Endothelial cell of umbilical vein (primary cell): ENCODE results near the gene RAP1GAP2. TPM values are rescaled to one million over a fixed set of nuclear protein-coding genes. Genes with fewer than 3 reads are reported as not detected.

Experiments used
- BruUV-seq: library from RNA; stranded (reverse); fragments of 400-500 nt; replicated peaks from 2 replicates; lab custom pipeline; 2021; lab: Mats Ljungman, UMichigan
- CTCF ChIA-PET: fragments of 300-600, 350-600 bp; sonication (Branson Sonifier 250); formaldehyde crosslinking; loops from one replicate; lab custom pipeline; 2021; ENCODE audit warnings: antibody characterized with exemption, inconsistent platforms; lab: Charles Lee
- POLR2A ChIA-PET: fragments of 300-600, 350-600 bp; sonication (Branson Sonifier 250); formaldehyde crosslinking; loops from one replicate; lab custom pipeline; 2021; ENCODE audit warnings: antibody characterized with exemption, inconsistent platforms; lab: Charles Lee
- DNase-seq: peaks from one replicate; pipeline ENCODE4 v3.0.0-alpha.2; 2011; ENCODE audit warnings: low read depth, low spot score
- FAIRE-seq: peaks from 2 replicates; lab custom pipeline; 2011; peaks lifted over from hg19 to GRCh38; lab: Jason Lieb, UNC
- H2AFZ ChIP-seq: 2 replicates; pipeline ENCODE4 v1.6.0; 2012; ENCODE audit warnings: low read depth, low read length, control low read depth, inconsistent platforms
- H3K27ac ChIP-seq: 2 replicates; pipeline ENCODE4 v1.5.1; 2011; ENCODE audit warnings: low read depth, mild to moderate bottlenecking, control low read depth, low read length, moderate library complexity; ENCODE audit not compliant: insufficient read depth
- H3K27me3 ChIP-seq, 2 experiments: 2 replicates each; pipeline versions ENCODE4 v1.6.0 to v1.6.1; 2011; ENCODE audit warnings: low read length in 2 of 2, mixed read lengths in 1 of 2; ENCODE audit not compliant: control insufficient read depth in 2 of 2, insufficient read depth in 2 of 2
- H3K36me3 ChIP-seq, 2 experiments: 2 replicates in 1 of 2; 3 replicates in 1 of 2; pipeline ENCODE4 v1.5.1; 2011; ENCODE audit warnings: low read length in 2 of 2, mild to moderate bottlenecking in 1 of 2, moderate library complexity in 1 of 2; ENCODE audit not compliant: control insufficient read depth in 2 of 2, insufficient read depth in 2 of 2; ENCODE audit errors: extremely low read depth in 1 of 2
- H3K4me1 ChIP-seq: 3 replicates; pipeline ENCODE4 v1.5.1; 2011; ENCODE audit warnings: mild to moderate bottlenecking, low read length; ENCODE audit not compliant: control insufficient read depth, insufficient read depth; ENCODE audit errors: extremely low read depth
- H3K4me2 ChIP-seq: 2 replicates; pipeline ENCODE4 v1.6.1; 2011; ENCODE audit warnings: low read length, control low read depth, mixed read lengths; ENCODE audit not compliant: insufficient read depth
- H3K4me3 ChIP-seq, 3 experiments: fragments of 200-600 bp in 1 of 3; sonication (generic), shearing (Covaris generic) in 1 of 3; replicated peaks in 1 of 3; 2 replicates each; pipeline ENCODE4 v1.5.1; 2011 to 2016; ENCODE audit warnings: control low read depth in 3 of 3, low read length in 3 of 3, mild to moderate bottlenecking in 2 of 3, inconsistent platforms in 1 of 3, low read depth in 1 of 3, moderate library complexity in 1 of 3; ENCODE audit not compliant: insufficient read depth in 1 of 3
- H3K79me2 ChIP-seq: 2 replicates; pipeline ENCODE4 v1.6.0; 2012; ENCODE audit warnings: low read length, inconsistent platforms; ENCODE audit not compliant: control insufficient read depth, insufficient read depth
- H3K9ac ChIP-seq: replicated peaks from 2 replicates; pipeline ENCODE3; 2011; ENCODE audit warnings: low read length, control low read depth; ENCODE audit not compliant: insufficient read depth; ENCODE audit errors: extremely low read depth
- H3K9me1 ChIP-seq: replicated peaks from 3 replicates; pipeline ENCODE4 v1.6.0; 2011; ENCODE audit warnings: mild to moderate bottlenecking, low read length; ENCODE audit not compliant: control insufficient read depth, insufficient read depth; ENCODE audit errors: extremely low read depth
- H3K9me3 ChIP-seq: replicated peaks from 2 replicates; pipeline ENCODE4 v1.5.1; 2012; ENCODE audit warnings: low read length, inconsistent platforms; ENCODE audit not compliant: control insufficient read depth, insufficient read depth
- H4K20me1 ChIP-seq: replicated peaks from 2 replicates; pipeline ENCODE3; 2011; ENCODE audit warnings: mild to moderate bottlenecking, low read length; ENCODE audit not compliant: control insufficient read depth, insufficient read depth; ENCODE audit errors: extremely low read depth
- CTCF ChIP-seq, 2 donors: IDR thresholded peaks; 1 replicate in 1 of 2; 2 replicates in 1 of 2; pipeline ENCODE4 v1.5.1; 2011; ENCODE audit warnings: low read length in 2 of 2, mild to moderate bottlenecking in 2 of 2, moderate library complexity in 2 of 2, control low read depth in 1 of 2, inconsistent platforms in 1 of 2, low read depth in 1 of 2; ENCODE audit not compliant: insufficient read depth in 1 of 2; ENCODE audit errors: extremely low read depth in 1 of 2
- EZH2 ChIP-seq: IDR thresholded peaks from 2 replicates; pipeline ENCODE4 v1.6.1; 2012; ENCODE audit warnings: borderline replicate concordance, low read depth, mild to moderate bottlenecking, moderate library complexity, low read length, inconsistent platforms; ENCODE audit not compliant: severe bottlenecking
- FOS ChIP-seq: IDR thresholded peaks from 2 replicates; pipeline ENCODE4 v1.6.1; 2011; ENCODE audit warnings: mild to moderate bottlenecking, low read length, moderate library complexity, borderline replicate concordance; ENCODE audit not compliant: insufficient read depth
- GATA2 ChIP-seq: IDR thresholded peaks from 2 replicates; pipeline ENCODE4 v1.7.0; 2011; ENCODE audit warnings: low read depth, mild to moderate bottlenecking, moderate library complexity, mixed read lengths, low read length; ENCODE audit not compliant: insufficient read length, insufficient read depth
- JUN ChIP-seq: IDR thresholded peaks from 2 replicates; pipeline ENCODE4 v1.6.1; 2011; ENCODE audit warnings: borderline replicate concordance, low read depth; ENCODE audit not compliant: insufficient read length, insufficient read depth
- MAX ChIP-seq: IDR thresholded peaks from 2 replicates; pipeline ENCODE4 v1.6.1; 2011; ENCODE audit not compliant: insufficient read depth, insufficient read length
- MYC ChIP-seq: IDR thresholded peaks from one replicate; pipeline ENCODE4 v1.6.1; 2011; ENCODE audit warnings: mild to moderate bottlenecking, low read depth, low read length
- POLR2A ChIP-seq: IDR thresholded peaks from 2 replicates; pipeline ENCODE4 v1.6.1; 2012; ENCODE audit warnings: low read depth, mild to moderate bottlenecking, control low read depth, low read length
- POLR2AphosphoS5 ChIP-seq: IDR thresholded peaks from 2 replicates; pipeline ENCODE4 v1.6.1; 2012; ENCODE audit warnings: low read depth, mild to moderate bottlenecking, control low read depth, low read length, moderate library complexity; ENCODE audit not compliant: insufficient read depth
- dilution Hi-C: fragments of 300-500 bp; cut with MboI; formaldehyde crosslinking; loops from one replicate; pipeline ENCODE4 v1.15.0; 2019; ENCODE audit warnings: low sequenced_read_pairs; ENCODE audit not compliant: extremely low pct_ligation_motif_present
- intact Hi-C: fragments of 100-400 bp; cut with micrococcal nuclease; formaldehyde crosslinking; loops from one replicate; pipeline ENCODE4 v1.10.0; 2022
- polyA plus RNA-seq, 4 experiments: library from polyadenylated mRNA; depleted of rRNA in 3 of 4; stranded (reverse) in 3 of 4; unstranded in 1 of 4; fragments of >200 nt; gene quantifications; 2 replicates each; pipeline versions ENCODE4 v1.2.1 to v1.2.3, GENCODE V29; 2011 to 2012; ENCODE audit warnings: missing spikeins in 1 of 4
- total RNA-seq: library from RNA; stranded (reverse); gene quantifications from 2 replicates; pipeline ENCODE4 v1.2.3, GENCODE V29; 2021

The RAP1GAP2 gene
- total and polyA plus RNA-seq, 2 donors (not counting 3 experiments of a cell fraction or from before 2014, with no cell fraction given), result 1.4 to 3.6 TPM

DNA sequence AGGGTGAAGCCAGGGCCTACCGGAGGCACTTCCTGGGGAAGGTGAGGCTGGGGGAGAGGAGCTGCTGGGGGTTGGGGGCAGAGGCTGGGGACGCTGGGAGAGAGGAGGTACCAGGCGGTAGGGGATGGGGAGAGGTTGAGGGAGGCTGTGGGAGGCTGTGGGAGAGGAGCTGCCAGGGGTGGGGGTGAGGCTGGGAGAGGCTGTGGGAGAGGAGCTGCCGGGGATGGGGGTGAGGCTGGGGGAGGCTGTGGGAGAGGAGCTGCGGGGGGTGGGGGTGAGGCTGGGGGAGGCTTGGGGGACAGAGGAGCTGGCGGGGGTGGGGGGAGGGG lies 167.8 kb downstream of the RAP1GAP2 start:
- TF ChIP-seq FOS (no peak), MAX (no peak), EZH2 (no peak), POLR2A (no peak), POLR2AphosphoS5 (no peak), JUN (no peak), GATA2 (no peak), MYC (no peak), CTCF (IDR thresholded peaks at IDR 0.05; ENCODE audit: extremely low read depth in 1 of 2, insufficient read depth in 1 of 2, low read depth in 1 of 2, low read length in 2 of 2) (no peak)
- H3K4me1 ChIP-seq, result peaks cover 11% of the 10 kb centered on the region
- H3K27ac ChIP-seq, result no peak overlapping the region
- H3K9me1 ChIP-seq, result no peaks in the 10 kb centered on the region
- FAIRE-seq, result no peak
- peaks cover 2 to 9% of the 10 kb centered on the region in 2 experiments for H3K27me3 ChIP-seq
- no peak overlapping the region for H3K9ac ChIP-seq
- BruUV-seq, result no TSS peak
- no peak overlapping the region for H3K4me3 ChIP-seq
- H3K4me2 ChIP-seq, result no peak overlapping the region
- no peaks in the 10 kb centered on the region for H3K79me2 ChIP-seq
- dilution Hi-C loops, result no loop called here
- no peaks in the 10 kb centered on the region for H4K20me1 ChIP-seq
- intact Hi-C loops, result no loop called here
- no peaks in the 10 kb centered on the region for H3K36me3 ChIP-seq
- ChIA-PET CTCF (interaction anchor here (0.9 kb wide), 1 partner anchor 26 kb away, joined by 3 read pairs; no protein-coding TSS in a partner anchor), POLR2A (interaction anchor here (0.6 kb wide), 1 partner anchor 79 kb away, joined by 5 read pairs; no protein-coding TSS in a partner anchor)
- H2AFZ ChIP-seq, result no peak overlapping the region
- H3K9me3 ChIP-seq, result no peaks in the 10 kb centered on the region
- DNase-seq, result no peak
